ENCODE results near the gene PPM1H. TPM values are rescaled to one million over a fixed set of nuclear protein-coding genes. Genes with fewer than 3 reads are reported as not detected.

PPM1H gene
- total and polyA plus RNA-seq, 4 donors = 2.3 to 7.2 (median 4.1) TPM

- Histone ChIP-seq H3K4me1 (ENCODE audit: control insufficient read depth in 4 of 4, insufficient read depth in 4 of 4, low read length in 3 of 4) (no peaks in the 10 kb centered on the region), H3K27me3 (ENCODE audit: control insufficient read depth in 4 of 4, insufficient read depth in 4 of 4, low read length in 3 of 4) (no peaks in the 10 kb centered on the region), H3K4me3 (ENCODE audit: low read depth in 1 of 3, low read length in 3 of 3) (no peak overlapping the region), H3K27ac (ENCODE audit: low read depth in 1 of 2, low read length in 2 of 2) (no peak overlapping the region), H3K9ac (ENCODE audit: low read depth in 1 of 2, low read length in 2 of 2) (no peak overlapping the region), H3K9me3 (ENCODE audit: control insufficient read depth in 4 of 4, low read length in 3 of 4) (no peaks in the 10 kb centered on the region), H3K36me3 (ENCODE audit: control insufficient read depth in 4 of 4, insufficient read depth in 3 of 4, low read depth in 1 of 4, low read length in 3 of 4) (no peaks in the 10 kb centered on the region)
- WGBS = 85% methylated on average over 5 of the region's 5 CpGs
- DNase-seq (ENCODE audit: low spot score) = no peak
- TF ChIP-seq FOXA2 (IDR thresholded peaks at IDR 0.05) = no peak
- TF ChIP-seq RAD21 (IDR thresholded peaks at IDR 0.05) = no peak
- TF ChIP-seq NR2F2 (IDR thresholded peaks at IDR 0.05) = no peak
- TF ChIP-seq ATF3 (IDR thresholded peaks at IDR 0.05) = no peak
- TF ChIP-seq JUND (IDR thresholded peaks at IDR 0.05) = no peak
- TF ChIP-seq RXRA (IDR thresholded peaks at IDR 0.05) = no peak
- no peak for TF ChIP-seq TAF1 (conservative IDR thresholded peaks at IDR 0.05)
- TF ChIP-seq HNF4G (IDR thresholded peaks at IDR 0.05) = no peak
- no peak for TF ChIP-seq REST (IDR thresholded peaks at IDR 0.05)
These were observed 74.9 kb downstream of the PPM1H start for GRCh38 chr12:62860020-62860419.

GRCh38 chr12:62859321-62859737, 75.6 kb downstream of the PPM1H start:
- TF ChIP-seq HNF4G (IDR thresholded peaks at IDR 0.05) = no peak
- TF ChIP-seq CTCF (IDR thresholded peaks at IDR 0.05; ENCODE audit: low read depth, low read length, missing input control) = no peak
- no peak for TF ChIP-seq TAF1 (conservative IDR thresholded peaks at IDR 0.05)
- TF ChIP-seq GABPA (IDR thresholded peaks at IDR 0.05 in 1 of 2, conservative IDR thresholded peaks at IDR 0.05 in 1 of 2) = no peak
- TF ChIP-seq RXRA (IDR thresholded peaks at IDR 0.05) = no peak
- WGBS = 95% methylated on average over 1 of the region's 1 CpG
- no peak for DNase-seq (ENCODE audit: low spot score)
- H3K36me3 ChIP-seq (ENCODE audit: control insufficient read depth in 4 of 4, insufficient read depth in 3 of 4, low read depth in 1 of 4, low read length in 3 of 4) = no peaks in the 10 kb centered on the region
- no peak overlapping the region for H3K27ac ChIP-seq (ENCODE audit: low read depth in 1 of 2, low read length in 2 of 2)
- no peaks in the 10 kb centered on the region for H3K4me1 ChIP-seq (ENCODE audit: control insufficient read depth in 4 of 4, insufficient read depth in 4 of 4, low read length in 3 of 4)
- no peak overlapping the region for H3K4me3 ChIP-seq (ENCODE audit: low read depth in 1 of 3, low read length in 3 of 3)
- H3K27me3 ChIP-seq (ENCODE audit: control insufficient read depth in 4 of 4, insufficient read depth in 4 of 4, low read length in 3 of 4) = no peaks in the 10 kb centered on the region
- no peaks in the 10 kb centered on the region for H3K9me3 ChIP-seq (ENCODE audit: control insufficient read depth in 4 of 4, low read length in 3 of 4)
- no peak overlapping the region for H3K9ac ChIP-seq (ENCODE audit: low read depth in 1 of 2, low read length in 2 of 2)

- Histone ChIP-seq H3K27ac (ENCODE audit: low read depth in 1 of 2, low read length in 2 of 2) (no peak overlapping the region), H3K9ac (ENCODE audit: low read depth in 1 of 2, low read length in 2 of 2) (no peak overlapping the region), H3K4me3 (ENCODE audit: low read depth in 1 of 3, low read length in 3 of 3) (no peak overlapping the region), H3K27me3 (ENCODE audit: control insufficient read depth in 4 of 4, insufficient read depth in 4 of 4, low read length in 3 of 4) (no peaks in the 10 kb centered on the region), H3K36me3 (ENCODE audit: control insufficient read depth in 4 of 4, insufficient read depth in 3 of 4, low read depth in 1 of 4, low read length in 3 of 4) (no peaks in the 10 kb centered on the region), H3K9me3 (ENCODE audit: control insufficient read depth in 4 of 4, low read length in 3 of 4) (no peaks in the 10 kb centered on the region), H3K4me1 (ENCODE audit: control insufficient read depth in 4 of 4, insufficient read depth in 4 of 4, low read length in 3 of 4) (no peaks in the 10 kb centered on the region)
- TF ChIP-seq JUND (IDR thresholded peaks at IDR 0.05) (no peak), ZBTB33 (IDR thresholded peaks at IDR 0.05) (no peak), REST (IDR thresholded peaks at IDR 0.05) (no peak), FOXA2 (IDR thresholded peaks at IDR 0.05) (no peak), RXRA (IDR thresholded peaks at IDR 0.05) (no peak), EGR1 (IDR thresholded peaks at IDR 0.05; ENCODE audit: low read depth in 2 of 2) (no peak)
- 67% methylated on average over 1 of the region's 1 CpG for WGBS
- no peak for DNase-seq (ENCODE audit: low spot score)
These were observed 78.5 kb downstream of the PPM1H start for GRCh38 chr12:62856454-62856853.

All from liver (tissue), 9 donors.